NCI-H187 (cell line): ENCODE data around the gene FUT4.
"Not testable (repeated sequence)": the region's sequence is repeated elsewhere in the genome, so short reads cannot be mapped to it uniquely, and the experiment has no call there.

ENCODE experiments used
- DNase-seq, 2 experiments: peaks; one replicate each; lab custom pipeline; 2025; lab: John Stamatoyannopoulos, UW

The FUT4 gene, protein sequence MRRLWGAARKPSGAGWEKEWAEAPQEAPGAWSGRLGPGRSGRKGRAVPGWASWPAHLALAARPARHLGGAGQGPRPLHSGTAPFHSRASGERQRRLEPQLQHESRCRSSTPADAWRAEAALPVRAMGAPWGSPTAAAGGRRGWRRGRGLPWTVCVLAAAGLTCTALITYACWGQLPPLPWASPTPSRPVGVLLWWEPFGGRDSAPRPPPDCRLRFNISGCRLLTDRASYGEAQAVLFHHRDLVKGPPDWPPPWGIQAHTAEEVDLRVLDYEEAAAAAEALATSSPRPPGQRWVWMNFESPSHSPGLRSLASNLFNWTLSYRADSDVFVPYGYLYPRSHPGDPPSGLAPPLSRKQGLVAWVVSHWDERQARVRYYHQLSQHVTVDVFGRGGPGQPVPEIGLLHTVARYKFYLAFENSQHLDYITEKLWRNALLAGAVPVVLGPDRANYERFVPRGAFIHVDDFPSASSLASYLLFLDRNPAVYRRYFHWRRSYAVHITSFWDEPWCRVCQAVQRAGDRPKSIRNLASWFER

DNA sequence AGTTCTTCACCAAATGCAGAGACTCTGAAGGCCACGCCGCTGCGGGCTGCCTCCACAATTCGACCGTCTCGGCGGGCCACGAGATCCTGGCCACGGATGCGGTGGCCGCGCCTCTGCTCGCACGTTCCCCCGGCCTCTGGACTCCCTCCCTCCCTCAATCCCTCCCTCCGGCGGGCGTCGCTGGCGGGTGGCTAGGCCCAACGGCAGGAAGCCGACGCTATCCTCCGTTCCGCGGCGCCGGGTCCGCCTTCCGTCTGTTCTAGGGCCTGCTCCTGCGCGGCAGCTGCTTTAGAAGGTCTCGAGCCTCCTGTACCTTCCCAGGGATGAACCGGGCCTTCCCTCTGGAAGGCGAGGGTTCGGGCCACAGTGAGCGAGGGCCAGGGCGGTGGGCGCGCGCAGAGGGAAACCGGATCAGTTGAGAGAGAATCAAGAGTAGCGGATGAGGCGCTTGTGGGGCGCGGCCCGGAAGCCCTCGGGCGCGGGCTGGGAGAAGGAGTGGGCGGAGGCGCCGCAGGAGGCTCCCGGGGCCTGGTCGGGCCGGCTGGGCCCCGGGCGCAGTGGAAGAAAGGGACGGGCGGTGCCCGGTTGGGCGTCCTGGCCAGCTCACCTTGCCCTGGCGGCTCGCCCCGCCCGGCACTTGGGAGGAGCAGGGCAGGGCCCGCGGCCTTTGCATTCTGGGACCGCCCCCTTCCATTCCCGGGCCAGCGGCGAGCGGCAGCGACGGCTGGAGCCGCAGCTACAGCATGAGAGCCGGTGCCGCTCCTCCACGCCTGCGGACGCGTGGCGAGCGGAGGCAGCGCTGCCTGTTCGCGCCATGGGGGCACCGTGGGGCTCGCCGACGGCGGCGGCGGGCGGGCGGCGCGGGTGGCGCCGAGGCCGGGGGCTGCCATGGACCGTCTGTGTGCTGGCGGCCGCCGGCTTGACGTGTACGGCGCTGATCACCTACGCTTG is at the start of gene FUT4:
FUT4 (plus strand) TSS at position 227 of the 951 bp plus-strand sequence; CDS start at position 440, 213 bp downstream.
- peak; percentile 75 for DNase-seq

DNA sequence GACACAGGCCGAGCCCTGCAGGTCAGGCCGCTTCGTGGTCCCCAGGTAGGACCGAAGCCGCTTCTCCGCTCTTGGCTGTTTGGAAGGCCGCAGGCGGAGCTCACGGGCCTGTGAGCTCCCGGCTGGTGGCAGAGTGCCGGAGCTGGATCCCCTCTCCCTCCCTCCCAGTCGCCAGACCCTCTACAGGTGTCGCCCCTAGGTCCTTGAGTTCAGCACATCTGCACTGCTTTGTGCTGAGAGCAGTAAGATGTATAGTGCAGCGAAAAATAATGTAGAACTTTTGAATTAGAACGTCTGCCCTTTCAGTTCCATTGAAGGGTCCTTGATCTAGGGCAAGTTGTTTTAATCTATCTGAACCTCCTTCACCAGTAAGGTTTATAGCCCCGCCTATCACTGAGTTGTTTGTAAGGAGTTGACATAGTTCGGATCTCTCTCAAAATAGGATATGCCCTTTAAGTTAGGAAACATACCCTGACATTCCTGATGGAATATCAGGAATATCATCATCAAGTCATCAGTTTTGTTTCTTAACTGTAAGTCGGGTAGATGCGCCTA is 49.5 kb upstream of the FUT4 start:
- DNase-seq, result no peak

DNA sequence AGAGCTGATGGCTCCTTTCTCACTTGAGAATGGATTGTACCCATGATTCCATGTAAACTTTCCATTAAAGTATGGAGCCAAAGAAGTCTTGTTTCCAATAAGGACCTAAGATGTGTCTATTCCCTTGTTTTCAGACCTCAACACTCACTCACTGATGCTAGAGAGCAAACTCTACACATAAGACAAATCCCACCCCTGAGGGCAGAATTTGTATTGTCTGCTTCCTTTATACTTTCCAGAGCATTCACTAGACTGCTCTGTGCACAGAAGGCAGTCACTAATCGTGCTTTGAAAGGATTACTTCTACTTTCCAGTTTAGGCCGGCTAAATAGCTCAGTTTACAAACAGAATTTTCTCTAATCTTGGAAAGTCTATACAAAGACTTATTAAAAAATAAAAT is 43.5 kb upstream of the FUT4 start:
- no peak for DNase-seq

DNA sequence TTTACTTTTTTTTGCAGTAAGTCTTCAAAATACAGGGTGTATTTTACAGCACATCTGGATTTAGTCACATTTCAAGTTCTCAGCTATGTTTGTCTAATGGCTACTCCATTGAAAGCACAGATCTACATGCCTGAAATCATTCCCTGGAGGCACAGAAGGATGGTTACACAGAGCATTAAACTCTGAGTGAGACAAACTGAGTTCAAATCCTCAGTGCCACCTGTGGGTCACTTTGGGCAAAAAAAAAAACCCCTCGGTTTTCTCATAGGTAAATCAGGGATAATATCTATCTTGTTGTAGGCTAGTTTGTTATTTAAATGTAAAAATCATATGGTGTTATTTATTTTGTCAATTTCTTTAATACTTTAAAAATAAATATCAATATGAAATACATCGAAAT is 42.2 kb upstream of the FUT4 start:
- no peak for DNase-seq

DNA sequence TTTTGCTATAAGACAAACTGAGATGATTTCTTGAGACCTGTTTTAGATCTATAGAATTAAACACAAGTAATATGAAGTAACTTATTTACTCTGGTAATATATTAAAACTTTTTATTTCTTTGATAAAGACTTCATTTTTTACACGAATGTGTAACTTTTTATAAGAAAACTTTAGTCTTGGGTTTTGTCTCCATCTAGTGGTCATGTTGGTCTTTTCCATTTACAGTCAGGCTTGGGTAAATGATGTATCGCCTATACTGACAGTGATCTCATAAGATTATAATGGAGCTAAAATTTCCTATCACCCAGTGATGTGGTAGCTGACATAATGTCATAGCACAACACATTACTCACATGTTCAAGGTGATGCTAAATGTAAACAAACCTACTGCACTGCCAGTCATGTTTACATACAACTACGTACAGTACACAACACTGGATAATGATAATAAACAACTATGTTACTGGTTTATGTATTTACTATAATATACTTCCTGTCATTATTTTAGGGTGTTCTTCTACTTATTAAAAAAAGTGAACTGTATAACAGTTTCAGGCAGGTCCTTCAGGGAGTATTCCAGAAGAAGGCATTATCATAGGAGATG is 38.9 kb upstream of the FUT4 start:
- DNase-seq, result no peak

DNA sequence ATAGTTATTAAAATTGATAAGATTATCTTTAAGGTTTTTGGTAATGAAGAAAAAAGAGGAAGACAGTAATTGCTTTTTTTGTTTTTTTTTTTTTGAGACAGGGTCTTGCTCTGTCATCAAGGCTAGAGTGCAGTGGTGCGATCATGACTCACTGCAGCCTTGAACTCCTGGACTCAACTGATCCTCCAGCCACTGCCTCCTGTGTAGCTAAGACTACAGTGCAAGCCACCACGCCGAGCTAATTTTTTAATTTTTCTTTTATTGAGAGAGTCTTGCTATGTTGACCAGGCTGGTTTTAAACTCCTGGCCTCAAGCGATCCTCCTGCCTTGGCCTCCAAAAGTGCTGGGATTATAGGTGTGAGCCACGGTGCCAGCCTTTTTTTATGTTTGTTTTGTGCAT is 37.2 kb upstream of the FUT4 start:
- not testable (repeated sequence) for DNase-seq

DNA sequence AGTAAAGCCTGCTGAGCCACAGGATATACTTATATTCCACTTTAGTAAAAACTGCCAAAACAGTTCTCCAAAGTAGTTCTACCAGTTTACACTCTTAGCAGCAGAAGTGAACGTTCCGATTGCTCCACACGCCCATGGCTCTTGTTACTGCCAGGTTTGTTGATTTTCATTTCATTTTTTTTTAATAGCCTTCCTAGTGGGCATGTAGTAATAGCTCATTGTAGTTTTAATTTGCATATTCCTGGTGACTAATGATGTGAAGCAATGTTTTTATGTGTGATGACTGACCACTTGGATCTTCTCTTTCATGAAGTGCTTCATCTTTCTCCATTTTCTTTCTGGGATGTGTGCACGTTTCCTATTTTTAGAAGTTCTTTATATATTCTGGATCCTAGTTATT is 36.2 kb upstream of the FUT4 start:
- no peak for DNase-seq

DNA sequence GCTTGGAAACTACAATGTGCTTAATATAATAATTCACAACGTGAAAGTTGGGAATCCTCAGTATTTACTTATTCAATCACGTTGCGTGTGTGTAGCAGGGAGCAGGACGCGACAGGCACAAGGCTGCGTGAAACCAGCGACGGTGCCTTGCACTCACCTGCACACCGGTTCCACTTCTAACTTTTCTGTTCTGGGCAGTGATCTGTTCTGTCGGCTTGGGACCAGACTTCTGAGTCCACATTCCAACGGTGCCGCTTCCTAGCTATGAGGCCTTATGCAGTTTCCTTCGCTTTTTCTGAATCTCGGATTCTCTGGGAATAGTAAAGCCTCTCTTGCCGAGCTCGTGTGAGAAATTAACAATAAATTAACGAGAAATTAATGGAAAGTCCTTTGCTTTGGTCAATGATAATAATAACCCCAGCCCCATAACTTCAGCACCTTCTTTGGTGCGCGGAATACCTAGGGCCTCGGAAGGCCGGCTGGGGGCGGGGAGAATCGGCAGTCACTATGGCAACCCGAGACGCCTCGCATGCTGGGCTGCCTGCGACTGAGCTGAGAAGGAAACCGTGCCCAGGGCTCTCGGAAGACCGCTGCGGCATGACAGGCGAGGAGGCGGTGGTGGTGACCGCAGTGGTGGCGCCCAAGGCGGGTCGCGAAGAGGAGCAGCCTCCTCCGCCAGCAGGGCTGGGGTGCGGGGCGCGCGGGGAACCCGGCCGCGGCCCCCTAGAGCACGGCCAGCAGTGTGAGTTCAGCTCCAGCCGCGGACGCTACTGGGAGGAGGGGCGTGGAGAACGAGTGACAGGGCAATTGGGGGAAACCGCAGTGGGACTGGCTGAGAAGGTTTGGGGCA is 31.6 kb upstream of the FUT4 start, which contains the start of gene C11orf97:
C11orf97 (plus strand) TSS at position 530 of the 850 bp plus-strand sequence; CDS start at position 598, 68 bp downstream.
- DNase-seq, result no peak

DNA sequence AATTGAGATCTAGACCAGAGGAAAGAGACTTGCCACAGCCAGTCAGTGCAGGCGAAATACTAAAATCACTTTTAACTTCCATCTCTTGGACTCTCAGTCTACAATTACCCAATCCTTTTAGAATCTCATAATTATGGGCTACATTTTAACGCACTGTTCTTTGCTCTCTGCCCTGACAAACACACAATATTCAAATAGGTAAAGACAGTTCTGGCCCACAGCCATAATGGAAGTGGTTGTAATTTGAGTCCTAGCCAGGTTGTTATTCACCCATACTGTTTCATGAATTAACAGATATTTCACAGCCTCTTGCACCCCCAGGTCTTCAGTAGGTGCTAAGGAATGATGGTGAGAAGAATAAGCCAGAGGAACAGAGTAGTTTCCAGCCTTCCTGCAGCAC is 30.6 kb upstream of the FUT4 start:
- DNase-seq, result no peak

DNA sequence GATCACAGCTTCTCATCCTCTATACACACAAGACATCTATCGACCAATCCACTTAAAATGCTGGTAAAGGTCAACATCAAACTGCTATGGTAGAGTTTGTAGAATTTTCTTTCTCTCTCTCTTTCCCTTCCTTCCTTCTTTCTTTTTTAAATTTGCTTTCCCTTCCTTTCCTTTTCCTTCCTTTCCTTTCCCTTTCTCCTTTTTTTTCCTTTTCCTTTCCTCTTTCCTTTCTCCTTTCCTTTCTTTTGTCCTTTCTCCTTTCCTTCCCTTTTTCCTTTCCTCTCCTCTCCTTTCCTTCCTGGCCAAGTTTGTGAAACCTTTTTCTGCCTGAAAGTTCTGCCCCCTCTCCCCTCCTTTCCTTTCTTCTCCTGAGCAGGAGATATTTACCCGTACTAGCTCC is 28.3 kb upstream of the FUT4 start:
- no peak for DNase-seq

DNA sequence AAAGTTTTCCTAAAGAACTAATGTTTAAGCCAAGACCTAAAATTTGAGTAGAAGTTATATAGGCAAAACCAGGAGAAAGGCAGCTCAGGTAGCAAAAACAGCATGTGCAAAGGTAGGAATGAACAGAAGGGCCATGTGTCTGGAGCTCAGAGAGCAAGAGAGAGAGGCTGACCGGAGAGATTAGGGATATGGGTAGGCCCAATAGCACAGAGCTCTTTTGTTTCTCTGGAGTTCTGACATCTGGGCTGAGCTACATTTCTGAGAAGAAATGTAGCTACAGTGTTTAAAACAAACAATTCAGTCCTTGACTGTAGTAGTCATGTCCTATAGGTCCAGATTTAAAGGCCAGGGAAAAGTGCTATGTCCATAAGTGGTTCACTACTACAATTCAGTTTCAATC is 27.0 kb upstream of the FUT4 start:
- DNase-seq, result no peak

DNA sequence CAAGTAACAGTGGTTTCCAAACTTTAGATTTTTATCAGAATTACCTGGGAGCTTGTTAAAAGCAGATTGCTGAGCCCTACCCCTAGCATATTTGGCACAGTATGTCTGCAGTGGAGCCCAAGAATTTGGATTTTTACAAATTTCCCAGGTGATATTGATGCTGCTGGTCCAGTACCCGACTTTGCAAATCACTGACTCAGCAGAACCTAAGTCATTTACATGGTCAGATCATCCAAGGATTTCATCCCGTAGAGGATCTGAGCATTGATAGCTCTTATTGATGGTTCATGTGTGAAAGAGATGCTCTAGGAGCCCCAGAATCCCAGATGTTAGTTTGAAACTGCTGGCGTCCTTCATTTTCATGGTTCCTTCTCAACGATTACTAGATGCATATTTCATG is 25.4 kb upstream of the FUT4 start:
- no peak for DNase-seq

DNA sequence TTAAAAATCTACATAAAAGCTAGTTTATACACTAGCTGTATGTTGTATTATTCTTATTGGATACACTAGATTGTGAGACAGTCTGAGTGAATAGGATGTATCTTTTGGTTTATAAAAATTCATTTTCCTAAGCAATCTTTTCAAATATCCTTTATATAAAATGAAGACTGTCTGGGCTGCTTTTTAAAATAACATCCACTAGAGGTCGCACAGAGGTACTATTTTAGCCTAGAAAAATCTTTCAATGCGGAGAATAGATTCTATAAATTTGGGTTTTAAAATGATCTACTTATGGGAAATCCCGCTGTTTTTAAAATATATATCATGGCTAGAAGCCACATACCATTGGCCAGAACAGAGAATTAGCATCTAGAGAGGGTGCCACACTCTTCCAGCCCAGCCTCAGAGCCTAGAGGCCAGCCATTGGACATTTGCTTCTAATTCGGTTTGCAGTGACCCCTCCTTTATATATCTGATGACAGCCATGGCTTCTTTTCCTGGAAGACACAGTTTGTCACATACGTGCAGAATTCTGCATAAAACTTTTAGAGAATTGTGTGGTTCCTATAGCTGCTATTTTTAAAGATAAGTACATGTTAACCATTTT is 24.1 kb upstream of the FUT4 start:
- no peak for DNase-seq

DNA sequence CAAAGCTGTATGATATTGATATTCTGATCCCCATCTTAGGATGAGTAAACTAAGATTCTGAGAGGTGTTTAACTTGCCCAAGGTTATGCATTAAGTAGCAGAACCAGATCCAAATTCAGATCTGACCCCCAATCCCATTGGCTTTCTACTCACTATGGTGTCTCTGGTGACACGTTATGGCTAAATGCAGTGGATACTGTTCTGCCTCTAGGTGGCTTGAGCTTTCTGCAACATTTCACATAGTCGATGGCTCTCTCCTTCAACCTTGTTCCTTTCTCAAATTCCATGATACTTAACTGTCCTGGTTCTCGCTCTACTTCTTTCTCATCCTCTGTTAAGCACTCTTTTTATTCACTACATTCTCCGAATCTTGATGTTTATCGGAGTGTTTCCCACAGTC is 22.0 kb upstream of the FUT4 start:
- DNase-seq, result no peak

DNA sequence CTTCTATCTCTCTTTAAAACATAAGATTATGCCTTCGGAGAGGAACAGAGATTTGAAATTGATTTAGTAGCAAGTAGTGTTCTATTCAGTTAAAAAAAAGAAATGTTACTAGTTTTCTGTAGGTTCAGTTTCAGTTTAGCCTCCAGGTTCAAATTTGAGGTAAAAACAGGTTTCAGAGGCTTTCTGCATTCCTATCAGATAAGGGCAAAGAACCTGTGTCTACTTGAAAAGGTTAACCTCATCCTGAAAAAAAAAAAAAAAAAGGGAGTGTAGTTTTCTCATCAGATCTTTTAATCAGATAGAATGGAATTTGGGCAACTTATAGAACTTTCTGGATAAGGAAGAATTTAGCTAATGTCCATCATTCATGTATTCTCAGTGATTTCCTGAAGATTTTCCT is 19.4 kb upstream of the FUT4 start:
- DNase-seq, result no peak

DNA sequence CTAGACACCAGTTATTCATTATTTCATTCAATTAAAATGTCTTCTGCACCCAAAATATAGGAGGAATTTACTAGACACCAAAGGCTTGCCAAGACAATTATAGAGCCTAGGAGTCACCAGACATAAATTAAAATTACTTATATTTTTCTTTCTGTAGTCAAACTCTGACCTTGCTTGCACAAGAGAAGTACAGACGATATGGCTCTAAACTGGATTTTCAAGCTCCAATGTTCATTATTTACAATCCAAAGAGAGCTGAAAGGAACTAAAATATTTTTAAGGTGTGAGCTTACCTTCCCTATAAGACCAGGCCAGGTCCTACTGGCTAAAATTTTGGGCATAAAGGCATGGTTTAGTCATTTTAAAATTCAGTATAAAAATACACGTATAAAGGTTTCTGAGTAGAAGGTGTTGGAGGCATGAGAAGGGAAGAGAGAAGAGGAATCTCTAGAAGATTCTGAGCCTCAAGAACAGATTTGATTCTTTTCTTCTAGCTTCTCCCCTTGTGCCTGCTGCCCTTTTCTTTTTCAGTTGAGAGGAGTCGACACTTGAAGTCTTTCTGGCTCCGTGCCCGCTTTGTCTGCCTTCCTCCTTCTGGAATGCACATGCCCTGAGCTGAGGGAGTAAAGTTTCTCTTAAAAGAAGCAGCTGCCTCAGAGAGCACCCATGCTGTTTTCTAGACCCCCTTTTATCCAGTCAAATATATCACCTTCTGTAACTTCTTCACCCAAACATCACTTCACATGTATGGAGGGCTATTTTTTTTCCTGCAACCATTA is 18.0 kb upstream of the FUT4 start:
- no peak for DNase-seq

DNA sequence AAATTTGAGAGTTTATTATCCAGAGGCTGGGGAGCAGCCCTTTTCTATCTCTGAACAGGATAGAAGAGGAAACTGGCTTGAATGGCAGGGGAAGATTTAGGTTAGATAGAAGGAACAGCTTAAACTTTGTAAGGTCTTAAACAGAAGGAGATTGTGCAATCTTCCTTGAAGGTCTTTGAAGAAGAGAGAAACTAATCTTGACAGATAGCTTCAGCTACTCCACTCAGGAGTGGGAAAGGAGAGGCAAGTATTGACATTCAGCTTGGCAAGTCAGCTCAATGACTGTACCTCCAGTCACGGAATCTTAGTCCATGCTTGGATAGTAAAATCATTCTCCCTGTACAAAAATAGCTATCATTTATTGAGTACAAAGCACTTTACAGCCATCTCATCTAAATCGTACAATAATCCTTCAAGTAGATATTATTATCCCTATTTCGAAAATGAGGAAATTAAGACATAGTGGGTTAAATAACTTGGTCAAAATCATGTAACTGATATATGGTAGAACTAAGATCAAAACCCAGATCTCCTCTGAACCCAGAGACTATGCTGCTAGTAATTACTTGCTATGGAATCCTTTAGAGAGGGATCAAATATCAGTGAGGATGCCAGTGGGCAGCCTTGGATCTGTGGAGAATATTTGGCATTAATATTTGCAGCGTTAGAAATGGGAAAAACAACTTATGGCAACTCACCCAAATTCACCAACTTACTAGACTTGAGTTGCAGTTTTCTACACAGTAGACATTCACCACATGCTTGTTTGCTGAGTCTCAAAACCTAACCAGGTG is 16.9 kb upstream of the FUT4 start:
- DNase-seq, result no peak

DNA sequence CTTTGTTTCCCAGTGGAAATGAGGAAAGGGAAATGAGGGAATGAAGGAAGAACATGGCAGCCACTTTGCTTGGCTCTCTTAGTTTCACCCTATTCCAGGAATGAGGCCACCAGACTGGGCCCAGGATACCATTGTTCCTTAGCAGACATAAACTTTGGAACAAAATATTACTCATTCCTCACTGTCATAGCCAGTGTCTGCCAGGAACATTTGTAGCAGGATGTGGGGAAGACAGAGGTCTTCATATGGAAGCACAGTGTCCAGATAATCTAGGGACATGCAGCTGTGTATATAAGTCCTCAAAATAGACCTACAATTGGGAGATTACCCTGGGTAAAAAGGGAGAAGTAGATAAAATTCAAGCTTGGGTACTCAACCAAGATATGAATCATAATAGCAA is 15.2 kb upstream of the FUT4 start:
- no peak for DNase-seq

DNA sequence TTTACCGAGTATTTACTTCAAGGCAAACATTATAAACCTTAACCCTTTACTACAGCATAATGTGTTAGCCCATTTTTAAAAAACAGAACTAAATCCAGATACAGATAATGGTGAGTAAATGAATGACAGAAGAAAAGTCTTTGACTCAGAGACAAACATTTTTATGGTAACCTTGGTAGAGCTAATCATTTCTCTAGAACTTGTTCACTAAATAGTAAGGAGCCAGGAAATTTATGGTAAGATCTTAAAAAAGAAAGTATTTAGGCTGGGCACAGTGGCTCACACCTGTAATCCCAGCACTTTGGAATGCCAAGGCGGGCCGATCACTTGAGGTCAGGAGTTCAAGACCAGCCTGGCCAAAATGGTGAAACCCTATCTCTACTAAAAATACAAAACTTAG is 11.5 kb upstream of the FUT4 start:
- no peak for DNase-seq
